ENCODE results near the gene NKAIN4.

DNA sequence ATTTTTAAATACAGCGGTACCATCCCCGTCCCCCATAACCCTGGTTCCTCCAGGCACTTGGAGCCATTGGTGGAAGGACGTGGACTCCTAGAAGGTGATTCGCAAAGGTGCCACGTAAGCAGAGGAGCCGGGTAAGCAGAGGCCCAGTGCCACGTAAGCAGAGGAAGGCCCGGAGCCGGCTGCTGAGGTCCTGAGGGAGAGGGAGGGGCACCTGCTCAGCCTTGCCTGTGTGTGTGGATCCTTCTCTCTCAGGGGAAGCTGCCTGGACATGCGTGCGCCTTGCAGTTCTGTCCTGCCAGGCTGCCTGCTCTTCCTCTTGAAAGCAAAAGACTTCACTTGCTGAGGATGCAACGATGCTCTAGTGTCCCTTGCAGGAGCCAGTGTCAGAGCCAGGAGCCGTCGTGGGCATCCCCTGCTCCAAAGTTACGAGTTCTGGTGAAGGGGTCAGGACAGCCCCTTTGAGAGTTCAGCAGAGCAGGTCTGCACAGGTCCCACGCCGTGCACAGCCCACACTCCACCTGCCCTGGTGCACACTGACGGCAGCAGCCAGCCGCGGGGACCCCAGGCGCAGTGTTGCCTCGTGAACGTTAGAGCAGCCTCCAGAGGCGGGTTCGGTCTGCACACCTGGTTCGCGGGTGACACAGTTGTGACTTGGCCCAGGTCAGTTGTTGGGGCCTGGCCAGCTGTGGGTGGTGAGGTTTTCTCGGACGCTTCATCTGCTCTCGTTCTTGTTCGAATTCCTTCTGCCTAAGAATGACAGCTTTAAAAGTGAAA is 1.9 kb upstream of the NKAIN4 start:
- TF ChIP-seq POLR2AphosphoS5 (IDR thresholded peaks at IDR 0.05; ENCODE audit: borderline replicate concordance, low read depth, low read length) (no peak), EZH2 (IDR thresholded peaks at IDR 0.05) (no peak), FOXP2 (optimal IDR thresholded peaks at IDR 0.05; ENCODE audit: control extremely low read depth, extremely low read length, insufficient read depth) (no peak)
